SIG-M5 treated with dmso at 0.1 percent for 504 hours (cell line): ENCODE data around the gene COX7A1.
"Not testable (repeated sequence)": the region's sequence is repeated elsewhere in the genome, so short reads cannot be mapped to it uniquely, and the experiment has no call there.

ENCODE experiments used
- DNase-seq: peaks from one replicate; lab custom pipeline; 2025; ENCODE audit not compliant: unreplicated experiment; lab: John Stamatoyannopoulos, UW

Gene COX7A1

DNA sequence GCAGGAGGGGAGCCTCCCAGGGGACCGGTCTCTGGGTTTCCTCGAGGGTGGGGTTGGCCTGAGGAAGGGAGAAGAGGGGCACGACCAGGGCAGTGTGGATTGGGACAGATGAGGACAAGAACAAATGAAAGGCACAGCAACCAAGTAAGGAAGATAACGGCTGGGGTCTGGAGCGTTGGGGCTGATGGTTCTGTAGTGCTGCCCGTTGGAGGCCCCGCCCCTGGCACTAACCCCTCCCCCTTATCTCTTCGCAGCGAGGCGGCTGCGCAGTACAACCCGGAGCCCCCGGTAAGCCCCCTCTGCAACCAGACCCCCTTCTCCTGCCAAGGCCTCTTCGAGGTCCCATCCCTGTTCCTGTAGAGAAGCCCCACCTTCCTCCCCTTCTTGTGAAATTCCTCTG lies 10.2 kb downstream of the COX7A1 start:
- DNase-seq, result no peak

DNA sequence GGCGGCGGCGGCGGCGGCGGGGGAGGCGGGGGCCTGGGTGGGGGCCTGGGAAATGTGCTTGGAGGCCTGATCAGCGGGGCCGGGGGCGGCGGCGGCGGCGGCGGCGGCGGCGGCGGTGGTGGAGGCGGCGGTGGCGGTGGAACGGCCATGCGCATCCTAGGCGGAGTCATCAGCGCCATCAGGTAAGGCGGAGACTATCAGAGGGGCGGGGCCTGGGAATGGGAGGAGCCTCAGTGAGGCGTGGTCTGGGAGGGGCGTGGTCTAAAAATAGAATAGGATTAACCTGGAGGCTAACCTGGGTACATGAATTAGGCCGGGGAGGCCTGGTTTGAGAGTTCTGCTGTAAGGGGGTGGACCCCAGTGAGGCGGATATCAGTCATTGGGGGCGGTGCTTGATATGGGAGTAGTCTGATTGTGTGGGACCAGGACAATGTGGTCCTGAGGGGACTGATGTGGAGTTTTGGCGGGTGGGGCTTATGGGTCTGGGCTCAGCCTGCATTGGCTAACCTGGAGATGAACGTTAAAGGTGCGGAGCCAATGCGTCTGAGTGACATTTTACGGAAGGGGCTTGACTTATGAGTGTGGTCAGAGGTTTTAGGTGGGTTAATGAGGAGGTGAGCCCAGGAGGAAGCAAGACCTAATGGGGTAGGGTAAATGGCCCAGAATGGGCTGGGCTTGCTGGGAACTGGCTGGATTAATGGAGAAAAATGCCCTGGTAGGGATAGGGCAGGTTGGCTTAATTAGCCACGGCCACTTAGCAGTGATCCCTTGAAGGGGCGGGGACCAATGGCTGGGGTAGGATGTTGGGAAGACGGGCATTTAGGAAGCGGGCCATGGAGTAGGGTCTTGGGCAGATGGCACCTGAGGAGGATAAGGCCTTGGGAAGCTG lies 11.0 kb downstream of the COX7A1 start:
- DNase-seq, result peak; percentile 68

DNA sequence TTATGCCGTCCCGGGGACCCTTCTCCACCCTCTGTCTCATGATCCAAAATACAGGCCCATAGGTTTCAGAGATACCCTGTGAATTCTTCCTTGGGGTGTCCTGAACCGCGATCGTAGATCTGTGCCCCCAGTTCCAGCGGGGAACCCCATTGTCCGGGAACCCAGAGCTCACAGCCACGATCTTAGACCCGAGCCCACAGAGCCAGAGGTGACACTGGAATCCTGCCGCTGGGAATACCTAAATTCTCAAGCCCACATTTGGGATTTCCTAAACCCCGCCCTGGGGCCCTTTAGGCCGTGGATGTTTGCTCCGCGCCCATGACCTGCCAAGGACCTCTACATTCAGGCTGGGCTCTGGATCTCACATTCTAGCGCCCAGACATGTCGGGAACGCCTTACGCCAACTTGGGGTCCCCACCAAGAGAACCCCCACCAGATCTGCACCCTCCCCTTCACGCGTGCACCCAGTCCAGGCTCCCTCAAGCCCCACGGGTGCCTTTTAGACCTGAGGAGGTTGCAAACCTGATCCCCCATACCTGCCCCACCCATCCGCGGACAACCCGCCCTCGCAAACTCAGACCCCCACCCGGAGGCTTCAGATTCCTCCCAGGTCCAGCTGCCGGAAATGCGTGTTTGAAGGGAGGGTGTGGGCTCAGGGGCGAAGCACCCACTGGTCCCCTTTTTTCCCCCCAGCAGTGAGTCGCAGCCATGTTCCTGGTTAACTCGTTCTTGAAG lies 11.8 kb downstream of the COX7A1 start:
- peak; percentile 62 for DNase-seq

DNA sequence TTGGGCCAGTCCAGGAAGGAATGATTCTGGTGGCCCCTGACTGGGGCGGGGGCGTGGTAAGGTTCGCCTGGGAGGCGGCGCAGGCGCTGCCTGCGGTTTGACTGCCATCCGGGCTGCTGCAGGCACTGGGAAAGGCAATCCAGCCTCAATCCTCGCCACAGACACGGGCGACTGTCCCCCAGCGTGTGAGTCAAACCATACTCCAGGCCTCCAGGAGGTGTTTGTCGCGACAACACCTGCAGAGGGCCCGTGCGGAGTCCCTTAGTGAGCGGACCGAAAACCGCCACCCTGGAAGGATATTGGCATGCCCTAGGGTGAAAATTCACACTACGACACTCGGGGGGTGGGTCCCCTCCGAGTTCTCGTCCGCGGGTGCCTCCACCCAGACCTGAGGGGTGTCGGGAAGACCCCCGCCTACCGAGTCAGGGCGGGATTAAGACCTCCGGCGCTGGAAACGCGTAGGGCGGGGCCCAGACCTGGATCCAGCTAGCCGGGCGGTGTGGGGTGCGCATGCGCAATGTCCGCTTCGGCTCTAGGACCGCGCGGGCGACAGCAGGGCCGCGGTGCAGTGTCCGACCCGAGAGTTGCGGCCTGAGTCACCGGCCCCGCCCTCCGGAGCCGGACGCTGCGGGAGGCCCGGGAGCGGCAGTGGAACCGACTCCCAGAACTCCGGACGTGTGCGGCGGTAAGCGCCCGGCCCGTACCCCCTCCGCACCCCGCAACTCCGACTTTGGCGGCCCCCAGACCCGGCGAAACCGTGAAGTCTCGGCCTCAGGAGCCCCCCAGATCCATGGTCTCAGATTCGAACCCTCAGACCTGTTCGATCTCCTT lies 12.6 kb downstream of the COX7A1 start, which contains the start of gene CAPNS1:
Gene CAPNS1, plus strand, starts transcription at position 594 of the 831 bp plus-strand sequence. CDS start 946 bp downstream, outside the sequence.
- DNase-seq, result peak; percentile 88

DNA sequence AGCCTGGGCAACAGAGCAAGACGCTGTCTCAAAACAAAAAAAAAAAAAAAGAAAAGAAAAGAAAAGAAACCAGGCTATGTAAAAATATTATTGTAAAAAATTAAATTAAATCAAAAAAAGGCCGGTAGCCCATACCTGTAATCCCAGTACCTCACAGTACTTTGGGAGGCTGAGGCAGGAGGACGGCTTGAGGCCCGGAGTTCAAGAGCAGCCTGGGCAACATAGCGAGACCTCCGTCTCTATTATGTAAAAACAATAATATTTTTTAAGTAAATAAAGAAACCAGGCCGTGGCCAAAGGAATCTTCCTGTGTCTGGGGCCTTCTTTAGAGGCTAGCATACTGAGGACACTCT lies 13.2 kb downstream of the COX7A1 start:
- DNase-seq, result no peak

DNA sequence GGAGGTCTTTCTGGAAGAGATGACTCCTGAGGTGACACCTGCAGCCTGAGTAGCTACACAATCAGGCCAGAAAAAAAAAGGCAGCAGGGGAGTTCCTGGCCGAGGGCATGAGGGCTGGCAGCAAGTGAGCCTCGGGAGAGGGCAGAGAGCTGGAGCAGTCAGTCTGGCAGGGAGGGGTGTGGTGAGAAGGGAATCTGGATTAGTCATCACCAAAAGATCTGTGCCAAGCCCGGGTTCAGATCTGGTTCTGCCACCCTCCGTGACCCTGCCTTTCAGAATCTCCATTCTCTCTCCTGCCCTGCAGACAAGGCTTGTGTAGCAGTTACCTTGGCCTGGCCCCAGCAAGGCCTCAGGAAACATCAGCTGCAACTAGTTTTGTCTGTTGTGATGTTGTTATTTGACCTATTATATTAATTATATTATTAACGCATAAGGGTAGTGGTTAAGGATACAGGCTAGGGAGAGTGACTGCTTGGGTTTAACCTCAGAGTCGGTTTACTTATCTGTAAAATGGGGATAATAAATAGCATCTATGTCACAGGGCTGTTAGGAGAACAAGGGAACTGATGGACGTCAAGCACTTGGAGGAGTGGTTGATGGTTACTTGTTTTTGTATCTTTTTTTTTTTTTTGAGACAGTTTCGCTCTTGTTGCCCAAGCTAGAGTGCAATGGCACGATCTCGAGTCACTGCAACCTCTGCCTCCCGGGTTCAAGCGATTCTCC lies 15.1 kb downstream of the COX7A1 start:
- DNase-seq, result peak; percentile 64

DNA sequence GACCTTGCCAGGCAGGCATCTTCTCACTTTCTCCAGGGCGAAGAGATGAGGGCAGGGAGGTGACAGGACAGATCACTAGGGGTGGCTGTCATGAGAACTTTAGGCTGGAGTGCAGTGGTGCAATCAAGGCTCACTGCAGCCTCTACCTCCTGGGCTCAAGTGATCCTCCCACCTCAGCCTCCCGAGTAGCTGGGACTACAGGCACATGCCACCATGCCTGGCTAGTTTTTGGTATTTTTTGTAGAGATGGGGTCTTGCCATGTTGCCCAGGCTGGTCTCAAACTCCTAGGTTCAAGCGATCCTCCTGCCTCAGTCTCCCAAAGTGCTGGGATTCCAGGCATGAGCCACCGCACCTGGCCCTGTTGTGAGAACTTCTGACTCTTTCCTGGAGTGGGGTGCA lies 17.4 kb downstream of the COX7A1 start:
- DNase-seq, result not testable (repeated sequence)

DNA sequence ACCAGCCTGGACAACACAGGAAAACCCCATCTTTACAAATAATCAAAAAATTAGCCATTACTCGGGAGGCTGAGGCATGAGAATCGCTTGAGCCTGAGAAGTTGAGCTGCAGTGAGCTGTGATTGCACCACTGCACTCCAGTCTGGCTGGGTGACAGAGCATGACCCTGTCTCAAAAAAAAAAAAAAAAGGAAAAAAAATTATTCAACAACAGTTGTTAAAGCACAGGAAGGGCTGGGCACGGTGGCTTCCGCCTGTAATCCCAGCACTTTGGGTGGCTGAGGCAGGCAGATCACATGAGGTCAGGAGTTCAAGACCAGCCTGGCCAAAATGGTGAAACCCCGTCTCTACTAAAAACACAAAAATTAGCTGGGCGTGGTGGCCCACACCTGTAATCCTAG lies 21.0 kb downstream of the COX7A1 start:
- DNase-seq, result not testable (repeated sequence)

DNA sequence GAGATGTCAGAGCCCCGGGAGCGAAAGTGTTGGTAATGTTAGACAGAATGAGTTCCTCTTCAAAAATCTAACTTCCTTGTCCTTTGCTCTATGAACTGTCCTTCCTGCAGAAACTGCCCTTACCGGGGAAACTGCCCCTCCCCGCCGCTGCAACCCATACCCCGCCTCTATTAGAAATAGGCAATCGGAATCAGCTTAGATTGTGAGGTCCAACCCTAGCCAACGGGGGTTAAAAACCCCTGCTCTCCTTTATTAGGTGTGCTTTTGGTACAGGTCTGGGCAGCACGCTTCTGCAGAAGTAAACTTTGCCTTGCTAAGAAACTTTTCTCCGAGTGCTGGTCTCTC lies 23.9 kb downstream of the COX7A1 start:
- peak; percentile 76 for DNase-seq

DNA sequence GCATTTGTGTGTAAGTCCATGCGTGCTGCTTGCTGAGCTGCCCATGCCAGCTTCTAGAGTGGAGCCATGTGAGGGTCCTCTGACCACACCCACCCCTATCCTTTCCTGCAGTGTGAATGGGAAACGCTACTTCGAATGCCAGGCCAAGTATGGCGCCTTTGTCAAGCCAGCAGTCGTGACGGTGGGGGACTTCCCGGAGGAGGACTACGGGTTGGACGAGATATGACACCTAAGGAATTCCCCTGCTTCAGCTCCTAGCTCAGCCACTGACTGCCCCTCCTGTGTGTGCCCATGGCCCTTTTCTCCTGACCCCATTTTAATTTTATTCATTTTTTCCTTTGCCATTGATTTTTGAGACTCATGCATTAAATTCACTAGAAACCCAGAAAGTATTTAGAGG lies 26.7 kb downstream of the COX7A1 start:
- DNase-seq, result no peak

DNA sequence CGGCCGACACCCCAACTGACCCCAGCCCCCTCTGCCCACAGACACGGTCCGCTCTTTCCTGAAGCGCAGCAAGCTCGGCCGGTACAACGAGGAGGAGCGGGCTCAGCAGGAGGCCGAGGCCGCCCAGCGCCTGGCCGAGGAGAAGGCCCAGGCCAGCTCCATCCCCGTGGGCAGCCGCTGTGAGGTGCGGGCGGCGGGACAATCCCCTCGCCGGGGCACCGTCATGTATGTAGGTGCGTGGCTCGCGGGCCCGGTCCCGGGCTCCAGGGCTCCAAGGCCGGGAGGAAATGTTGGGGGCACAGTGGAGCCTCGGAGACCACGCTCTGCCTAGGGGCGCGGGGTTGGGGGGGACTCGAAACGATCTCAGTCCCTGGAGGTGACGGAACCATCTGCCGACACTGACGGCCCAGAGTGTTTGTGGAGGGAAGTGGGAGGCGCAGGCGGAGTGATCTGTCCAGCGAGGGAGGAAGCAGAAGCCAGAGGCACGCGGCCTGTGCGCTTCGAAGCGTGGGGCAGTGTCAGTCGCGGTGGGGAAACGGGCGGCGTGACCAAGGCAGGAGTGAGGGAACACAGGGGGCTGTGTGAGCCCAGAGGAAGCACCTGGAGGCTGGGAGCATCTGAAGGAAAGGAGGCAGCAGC lies 30.6 kb downstream of the COX7A1 start:
- DNase-seq, result no peak

DNA sequence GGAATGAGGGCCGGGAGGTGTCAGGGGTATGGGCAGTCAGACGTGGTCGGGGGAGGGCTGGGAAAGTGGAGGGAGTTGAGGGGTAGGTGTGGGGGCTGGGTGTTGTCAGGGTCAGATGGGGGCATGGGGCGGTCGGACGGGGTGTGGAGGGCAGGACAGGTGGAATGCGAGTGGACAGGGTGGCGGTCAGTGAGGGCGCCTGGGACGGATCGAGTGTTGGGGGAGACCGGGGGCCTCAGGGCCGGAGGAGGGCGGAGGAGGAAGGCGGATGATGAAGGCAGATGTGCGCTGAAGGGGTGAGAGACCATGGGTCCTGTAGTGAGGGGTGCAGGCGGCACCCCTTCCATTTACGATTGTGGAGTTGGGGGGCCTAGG lies 31.3 kb downstream of the COX7A1 start:
- DNase-seq, result no peak

DNA sequence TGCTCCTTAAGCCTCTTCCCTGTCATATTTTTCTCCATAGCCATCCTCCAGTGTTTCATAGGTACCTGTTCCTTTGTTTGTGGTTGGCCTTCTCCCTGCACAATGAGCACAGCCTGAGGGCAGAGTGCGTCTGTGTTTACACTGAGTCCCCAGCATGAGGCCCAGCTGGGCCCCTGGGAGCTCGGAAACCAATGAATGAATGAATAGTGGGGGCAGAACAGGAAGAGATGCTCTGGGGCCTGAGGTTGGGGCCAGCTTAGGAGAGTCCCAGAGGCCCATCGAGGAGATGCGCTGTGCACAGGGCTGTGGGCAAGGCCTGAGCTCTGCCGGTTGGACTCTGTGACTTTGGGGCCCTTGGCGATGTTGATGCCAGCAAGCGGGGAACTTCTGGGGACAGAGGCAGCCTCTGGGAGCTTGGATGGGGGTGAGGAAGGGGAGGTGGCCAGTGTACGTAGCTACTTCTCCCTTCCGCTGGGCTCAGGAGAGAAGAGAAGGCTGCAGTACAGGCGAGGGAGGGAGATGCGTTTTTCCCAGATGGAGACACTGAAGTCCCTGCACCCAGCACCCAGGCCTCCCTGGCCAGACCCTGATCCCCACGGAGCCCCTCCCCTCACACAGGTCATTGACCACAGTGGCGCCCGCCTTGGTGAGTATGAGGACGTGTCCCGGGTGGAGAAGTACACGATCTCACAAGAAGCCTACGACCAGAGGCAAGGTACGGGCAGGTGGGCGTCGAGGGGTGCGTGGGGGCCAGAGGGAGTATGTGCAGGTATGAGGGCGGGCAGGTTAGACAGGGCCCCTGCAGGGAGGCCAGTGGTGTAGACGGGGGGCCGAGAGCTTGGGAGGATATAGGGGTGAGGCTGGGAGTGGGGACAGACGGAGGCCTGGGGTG lies 31.9 kb downstream of the COX7A1 start:
- no peak for DNase-seq

DNA sequence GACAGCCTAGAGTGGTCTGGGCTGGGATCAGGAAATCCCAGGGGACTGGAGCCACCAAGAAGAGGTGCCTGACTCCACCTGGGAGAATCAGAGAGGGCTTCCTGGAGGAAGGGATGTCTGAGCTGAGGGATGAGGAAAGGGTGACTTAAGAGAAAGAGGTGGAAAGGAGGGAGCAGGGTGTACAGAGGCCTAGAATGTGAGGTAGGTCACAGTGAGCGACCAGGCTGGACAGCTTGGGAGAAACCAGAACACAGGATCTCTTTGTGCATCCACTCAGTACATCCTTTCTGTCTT lies 36.0 kb downstream of the COX7A1 start:
- no peak for DNase-seq

DNA sequence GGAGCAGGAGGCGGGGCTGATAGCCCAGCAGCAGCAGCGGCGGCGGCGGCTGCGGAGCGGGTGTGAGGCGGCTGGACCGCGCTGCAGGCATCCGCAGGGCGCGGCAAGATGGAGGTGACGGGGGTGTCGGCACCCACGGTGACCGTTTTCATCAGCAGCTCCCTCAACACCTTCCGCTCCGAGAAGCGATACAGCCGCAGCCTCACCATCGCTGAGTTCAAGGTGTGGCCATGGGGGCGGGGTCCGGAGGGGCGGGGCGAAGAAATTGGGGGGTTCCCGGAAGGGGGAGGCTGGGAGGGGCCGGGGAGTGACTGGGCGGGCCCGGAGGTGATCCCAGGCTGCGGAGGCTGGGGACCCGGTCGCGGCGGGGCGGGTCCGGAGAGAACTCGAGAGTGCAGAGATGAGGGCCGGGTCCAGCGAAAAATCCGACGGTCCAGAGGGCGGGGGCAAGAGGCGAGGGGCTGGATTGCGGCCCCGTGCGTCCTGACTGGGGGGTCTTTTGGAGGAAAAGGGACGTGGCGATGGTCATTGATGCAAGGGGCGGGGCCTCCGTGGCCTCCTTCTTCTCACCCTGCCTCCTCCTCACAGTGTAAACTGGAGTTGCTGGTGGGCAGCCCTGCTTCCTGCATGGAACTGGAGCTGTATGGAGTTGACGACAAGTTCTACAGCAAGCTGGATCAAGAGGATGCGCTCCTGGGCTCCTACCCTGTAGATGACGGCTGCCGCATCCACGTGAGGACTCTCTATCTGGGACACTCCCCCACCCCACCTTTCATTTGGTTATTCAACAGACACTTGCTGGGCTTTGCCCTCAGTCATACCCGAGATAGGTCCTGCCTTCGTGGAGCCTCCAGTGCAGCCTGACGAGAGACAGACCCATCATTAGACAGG lies 36.5 kb downstream of the COX7A1 start, which contains the start of gene TBCB:
Gene TBCB, plus strand, starts transcription at position 16 of the 891 bp plus-strand sequence. Its CDS starts 93 bp downstream, at position 109.
- DNase-seq, result peak; percentile 67

DNA sequence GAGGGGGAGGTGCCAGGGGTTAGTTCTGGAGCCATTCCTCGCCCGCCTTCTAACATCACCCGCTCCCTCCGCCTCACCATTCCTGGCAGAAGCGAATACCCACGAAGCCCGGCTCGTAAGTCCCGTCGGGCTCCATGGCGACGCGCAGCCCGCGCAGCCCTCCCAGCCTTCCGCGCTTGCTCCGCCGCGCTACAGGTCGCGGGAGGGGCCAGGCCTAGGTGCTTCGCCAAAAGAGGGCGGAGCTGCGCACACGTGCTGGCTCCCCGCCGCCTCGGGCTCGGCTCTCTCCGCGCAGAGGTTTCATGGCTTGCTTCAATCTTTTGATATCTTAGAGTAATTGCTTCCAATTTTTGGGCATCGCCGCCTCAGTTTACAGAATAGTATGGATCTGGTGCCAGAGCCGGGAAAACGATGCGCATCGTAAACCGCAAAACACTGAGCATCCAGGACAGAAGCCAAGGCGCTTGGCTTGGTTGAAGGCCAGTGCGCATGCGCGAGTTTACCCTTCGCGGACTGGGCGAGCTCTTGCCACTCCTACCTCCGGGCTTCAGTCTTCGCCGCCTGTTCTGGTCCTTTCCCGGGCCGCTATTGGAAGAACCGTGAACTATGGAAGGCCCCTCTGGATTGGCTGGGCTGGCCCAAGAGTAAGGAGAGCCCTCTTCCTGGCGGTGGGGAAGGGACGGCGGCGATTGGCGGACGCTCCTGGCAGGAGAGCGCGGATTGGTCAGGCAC lies 37.4 kb downstream of the COX7A1 start, which contains the start of gene POLR2I:
Gene POLR2I, minus strand, starts transcription at position 155 of the 732 bp plus-strand sequence. Its CDS starts 19 bp downstream, at position 136.
- peak; percentile 99 for DNase-seq

DNA sequence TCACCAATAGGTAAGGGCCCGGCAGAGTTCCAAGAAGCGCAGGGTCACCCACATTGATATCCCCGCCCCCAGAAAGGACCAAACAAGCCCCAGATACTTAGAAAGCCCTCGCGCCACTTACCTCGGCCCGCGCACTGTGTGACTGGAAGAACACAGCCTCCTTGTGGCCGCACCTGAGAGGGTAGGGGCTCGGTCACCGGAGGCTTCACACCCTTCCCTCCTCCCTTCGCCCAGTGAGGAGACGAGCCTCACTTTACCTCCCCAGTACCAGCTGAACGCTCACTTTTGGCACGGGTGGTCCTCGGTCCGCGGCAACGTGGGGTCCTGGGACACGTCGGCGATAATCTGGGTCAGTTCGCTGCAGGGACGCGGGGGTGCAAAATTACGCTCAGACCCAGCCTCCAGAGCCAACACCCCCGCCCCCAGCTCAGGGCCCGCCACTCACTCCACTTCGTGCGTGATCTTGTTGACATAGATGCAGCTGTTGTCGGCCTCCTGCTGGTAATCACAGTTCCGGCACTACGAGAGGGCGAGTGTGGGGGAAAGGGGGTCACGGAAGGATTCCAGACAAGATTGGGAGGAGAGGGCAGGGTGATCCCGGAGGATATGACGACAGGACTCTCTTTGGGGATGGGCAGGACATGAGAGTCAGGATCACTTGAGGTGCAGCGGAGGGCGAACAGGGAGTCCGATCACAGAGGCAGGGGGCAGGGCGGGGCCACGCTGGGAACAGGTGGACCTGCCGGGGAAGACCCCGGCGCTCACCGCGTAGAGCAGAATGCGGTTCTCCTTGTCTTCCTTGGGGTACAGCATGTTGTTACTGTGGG lies 38.1 kb downstream of the COX7A1 start:
- DNase-seq, result no peak
